Mesodermal cell (in vitro differentiated cells): ENCODE measurements around the gene ITGB7.
"Not testable (repeated sequence)": the region's sequence is repeated elsewhere in the genome, so short reads cannot be mapped to it uniquely, and the experiment has no call there.

Experiments
- H3K27ac ChIP-seq: 2 replicates; pipeline ENCODE4 v1.7.0; 2013; ENCODE audit warnings: mild to moderate bottlenecking, low read depth, low read length, moderate library complexity; ENCODE audit not compliant: severe bottlenecking
- H3K36me3 ChIP-seq: 2 replicates; pipeline ENCODE4 v1.7.1; 2013; ENCODE audit warnings: mild to moderate bottlenecking, low read length, moderate library complexity; ENCODE audit not compliant: control insufficient read depth, insufficient read depth
- H3K4me1 ChIP-seq: one replicate; pipeline ENCODE4 v1.7.1; 2013; ENCODE audit warnings: mild to moderate bottlenecking, low read length; ENCODE audit not compliant: insufficient read depth, control insufficient read depth, poor library complexity, severe bottlenecking
- H3K4me3 ChIP-seq: 2 replicates; pipeline ENCODE4 v1.7.0; 2013; ENCODE audit warnings: low read length, control low read depth, mild to moderate bottlenecking; ENCODE audit not compliant: insufficient read depth, poor library complexity, severe bottlenecking; ENCODE audit errors: extremely low read depth
- H3K9me3 ChIP-seq: 2 replicates; pipeline ENCODE4 v1.7.1; 2013; ENCODE audit warnings: mild to moderate bottlenecking, low read length, moderate library complexity; ENCODE audit not compliant: control insufficient read depth
- WGBS, 2 experiments: methylation state at CpG; one replicate each; pipeline ENCODE4 v1.1.5; 2013; ENCODE audit warnings: missing lambda C conversion rate in 2 of 2; ENCODE audit not compliant: insufficient coverage in 2 of 2; 5-methylcytosine and 5-hydroxymethylcytosine counted together

Gene ITGB7

GRCh38 chr12:53176750-53177149, 30.3 kb downstream of the ITGB7 start:
- H3K9me3 ChIP-seq = no peaks in the 10 kb centered on the region
- H3K27ac ChIP-seq = no peak overlapping the region
- H3K4me3 ChIP-seq = no peak overlapping the region
- peaks cover 15% of the 10 kb centered on the region for H3K4me1 ChIP-seq
- WGBS, 2 experiments = 100% methylated on average over 2 of the region's 3 CpGs
- peaks cover 4% of the 10 kb centered on the region for H3K36me3 ChIP-seq

- WGBS, 2 experiments = 17 to 26% methylated on average over 1 to 4 of the region's 4 CpGs
- H3K4me3 ChIP-seq = no peak overlapping the region
- no peaks in the 10 kb centered on the region for H3K9me3 ChIP-seq
- H3K4me1 ChIP-seq = peaks cover 20% of the 10 kb centered on the region
- H3K36me3 ChIP-seq = peaks cover 10% of the 10 kb centered on the region
- H3K27ac ChIP-seq = peak overlapping the region; percentile 58
These were observed 32.1 kb downstream of the ITGB7 start for GRCh38 chr12:53174881-53175491.

GRCh38 chr12:53173085-53173715, 33.9 kb downstream of the ITGB7 start:
- H3K9me3 ChIP-seq = no peaks in the 10 kb centered on the region
- peaks cover 15% of the 10 kb centered on the region for H3K36me3 ChIP-seq
- WGBS, 2 experiments = 76 to 87% methylated on average over 4 to 8 of the region's 10 CpGs
- H3K4me1 ChIP-seq = peaks cover 20% of the 10 kb centered on the region
- H3K27ac ChIP-seq = no peak overlapping the region
- H3K4me3 ChIP-seq = no peak overlapping the region

GRCh38 chr12:53172352-53172751, 34.7 kb downstream of the ITGB7 start:
- Histone ChIP-seq H3K36me3 (peaks cover 15% of the 10 kb centered on the region), H3K9me3 (no peaks in the 10 kb centered on the region), H3K4me3 (no peak overlapping the region), H3K4me1 (peaks cover 20% of the 10 kb centered on the region), H3K27ac (no peak overlapping the region)
- 94 to 100% methylated on average over 2 to 8 of the region's 11 CpGs for WGBS, 2 experiments

GRCh38 chr12:53171725-53172329, 35.2 kb downstream of the ITGB7 start:
- Histone ChIP-seq H3K36me3 (peaks cover 15% of the 10 kb centered on the region), H3K4me3 (no peak overlapping the region), H3K27ac (no peak overlapping the region), H3K9me3 (no peaks in the 10 kb centered on the region), H3K4me1 (peaks cover 20% of the 10 kb centered on the region)
- 83 to 93% methylated on average over 5 to 9 of the region's 10 CpGs for WGBS, 2 experiments

GRCh38 chr12:53170876-53171724, 36.0 kb downstream of the ITGB7 start:
- 87 to 97% methylated on average over 8 to 12 of the region's 14 CpGs for WGBS, 2 experiments
- H3K4me1 ChIP-seq = peaks cover 20% of the 10 kb centered on the region
- H3K4me3 ChIP-seq = no peak overlapping the region
- no peak overlapping the region for H3K27ac ChIP-seq
- H3K36me3 ChIP-seq = peaks cover 15% of the 10 kb centered on the region
- H3K9me3 ChIP-seq = no peaks in the 10 kb centered on the region

- H3K27ac ChIP-seq = no peak overlapping the region
- H3K36me3 ChIP-seq = peaks cover 15% of the 10 kb centered on the region
- H3K4me1 ChIP-seq = peaks cover 20% of the 10 kb centered on the region
- H3K9me3 ChIP-seq = no peaks in the 10 kb centered on the region
- WGBS, 2 experiments = 81 to 89% methylated on average over 5 to 8 of the region's 8 CpGs
- H3K4me3 ChIP-seq = no peak overlapping the region
These were observed 36.8 kb downstream of the ITGB7 start for GRCh38 chr12:53170215-53170614.

GRCh38 chr12:53169644-53170043, 37.4 kb downstream of the ITGB7 start:
- H3K36me3 ChIP-seq = peaks cover 15% of the 10 kb centered on the region
- WGBS, 2 experiments = 95 to 100% methylated on average over 3 to 6 of the region's 7 CpGs
- H3K9me3 ChIP-seq = no peaks in the 10 kb centered on the region
- peaks cover 17% of the 10 kb centered on the region for H3K4me1 ChIP-seq
- no peak overlapping the region for H3K4me3 ChIP-seq
- no peak overlapping the region for H3K27ac ChIP-seq

- Histone ChIP-seq H3K36me3 (peaks cover 13% of the 10 kb centered on the region), H3K9me3 (no peaks in the 10 kb centered on the region), H3K4me1 (peaks cover 5% of the 10 kb centered on the region), H3K27ac (no peak overlapping the region), H3K4me3 (no peak overlapping the region)
These were observed 40.2 kb downstream of the ITGB7 start for GRCh38 chr12:53166837-53167236.

- not testable (repeated sequence) for H3K27ac ChIP-seq, H3K4me1 ChIP-seq, H3K4me3 ChIP-seq, H3K9me3 ChIP-seq, H3K36me3 ChIP-seq
- 84 to 100% methylated on average over 1 to 2 of the region's 2 CpGs for WGBS, 2 experiments
These were observed 44.0 kb downstream of the ITGB7 start for GRCh38 chr12:53163008-53163407.
